Endodermal cell (in vitro differentiated cells): ENCODE measurements around the gene LIPM. TPM values are rescaled to one million over a fixed set of nuclear protein-coding genes. Genes with fewer than 3 reads are reported as not detected.

Experiments used
- DNase-seq: peaks from one replicate; pipeline ENCODE4 v3.0.0-alpha.2; 2017
- H3K27ac ChIP-seq: 2 replicates; pipeline ENCODE4 v1.5.1; 2013; ENCODE audit warnings: mild to moderate bottlenecking, low read depth, low read length, moderate library complexity
- H3K27me3 ChIP-seq: 2 replicates; pipeline ENCODE4 v1.6.1; 2013; ENCODE audit warnings: mild to moderate bottlenecking, low read length, moderate library complexity; ENCODE audit not compliant: insufficient read depth, control insufficient read depth, poor library complexity, severe bottlenecking
- H3K36me3 ChIP-seq: 2 replicates; pipeline ENCODE4 v1.7.0; 2013; ENCODE audit warnings: mild to moderate bottlenecking, low read length, moderate library complexity; ENCODE audit not compliant: control insufficient read depth, insufficient read depth
- H3K4me1 ChIP-seq: one replicate; pipeline ENCODE4 v1.7.0; 2013; ENCODE audit warnings: low read length; ENCODE audit not compliant: control insufficient read depth, insufficient read depth
- H3K4me3 ChIP-seq: 2 replicates; pipeline ENCODE4 v1.5.1; 2013; ENCODE audit warnings: mild to moderate bottlenecking, low read length, moderate library complexity
- H3K9ac ChIP-seq: 2 replicates; pipeline ENCODE4 v1.6.1; 2013; ENCODE audit warnings: mild to moderate bottlenecking, low read length, moderate library complexity; ENCODE audit not compliant: poor library complexity, severe bottlenecking; ENCODE audit errors: extremely low read depth
- H3K9me3 ChIP-seq: 2 replicates; pipeline ENCODE4 v1.6.1; 2013; ENCODE audit warnings: mild to moderate bottlenecking, low read length, moderate library complexity; ENCODE audit not compliant: control insufficient read depth
- H3K27ac Mint-ChIP-seq: 2 replicates; pipeline ENCODE4 v1.8.0; 2020; ENCODE audit warnings: mixed read lengths
- H3K27me3 Mint-ChIP-seq: 2 replicates; pipeline ENCODE4 v1.8.0; 2021; ENCODE audit warnings: mild to moderate bottlenecking, mixed read lengths; ENCODE audit not compliant: insufficient read depth
- H3K36me3 Mint-ChIP-seq: 2 replicates; pipeline ENCODE4 v1.8.0; 2020; ENCODE audit warnings: low read depth, mixed read lengths
- H3K4me1 Mint-ChIP-seq: 2 replicates; pipeline ENCODE4 v1.8.0; 2020; ENCODE audit warnings: mixed read lengths
- H3K4me3 Mint-ChIP-seq: 2 replicates; pipeline ENCODE4 v1.8.0; 2020; ENCODE audit warnings: mild to moderate bottlenecking, moderate library complexity, mixed read lengths
- H3K9me3 Mint-ChIP-seq: 2 replicates; pipeline ENCODE4 v1.8.0; 2020; ENCODE audit warnings: mild to moderate bottlenecking, mixed read lengths
- CTCF ChIP-seq: fragments of 200-600 bp; sonication (generic); conservative IDR thresholded peaks from 2 replicates; pipeline ENCODE4 v1.5.0; 2021; ENCODE audit warnings: antibody characterized with exemption, mild to moderate bottlenecking
- WGBS, 2 experiments: methylation state at CpG; one replicate each; pipeline versions ENCODE4 v1.1.5 to v1.1.7; 2013; ENCODE audit warnings: missing lambda C conversion rate in 2 of 2, mixed read lengths in 1 of 2; ENCODE audit not compliant: insufficient coverage in 1 of 2, insufficient read length in 1 of 2; 5-methylcytosine and 5-hydroxymethylcytosine counted together
- total RNA-seq, 2 donors: library from RNA; stranded (reverse); fragmentation: NEBNext Ultra II Directional in 1 of 2; extraction: Animal tissue kit (Norgen Biotek cat#: 25700) in 1 of 2; gene quantifications; 2 replicates in 1 of 2; 3 replicates in 1 of 2; pipeline ENCODE4 v1.2.1, GENCODE V29; 2021

LIPM gene
- total RNA-seq, 2 donors from 2014 or later: not detected

GRCh38 chr10:88769384-88769783 is 33.1 kb upstream of the LIPM start:
- no peak for DNase-seq
- H3K4me1 ChIP-seq: no peaks in the 10 kb centered on the region
- H3K36me3 Mint-ChIP-seq: no peaks in the 10 kb centered on the region
- peaks cover 5% of the 10 kb centered on the region for H3K9me3 Mint-ChIP-seq
- WGBS, 2 experiments: 92 to 100% methylated on average over 1 of the region's 1 CpG
- no peak overlapping the region for H3K9ac ChIP-seq
- no peaks in the 10 kb centered on the region for H3K36me3 ChIP-seq
- no peak overlapping the region for H3K27ac ChIP-seq
- peaks cover 6% of the 10 kb centered on the region for H3K27me3 Mint-ChIP-seq
- H3K4me3 Mint-ChIP-seq: no peak overlapping the region
- H3K4me3 ChIP-seq: no peak overlapping the region
- no peaks in the 10 kb centered on the region for H3K4me1 Mint-ChIP-seq
- H3K27ac Mint-ChIP-seq: no peak overlapping the region
- peaks cover 7% of the 10 kb centered on the region for H3K9me3 ChIP-seq
- peaks cover 16% of the 10 kb centered on the region for H3K27me3 ChIP-seq
- TF ChIP-seq CTCF: no peak

GRCh38 chr10:88781206-88781605 is 21.3 kb upstream of the LIPM start:
- Mint-ChIP-seq H3K27me3 (peaks cover 2% of the 10 kb centered on the region), H3K4me3 (no peak overlapping the region), H3K9me3 (no peaks in the 10 kb centered on the region), H3K4me1 (no peaks in the 10 kb centered on the region), H3K27ac (no peak overlapping the region), H3K36me3 (no peaks in the 10 kb centered on the region)
- Histone ChIP-seq H3K4me1 (no peaks in the 10 kb centered on the region), H3K27ac (no peak overlapping the region), H3K9ac (no peak overlapping the region), H3K4me3 (no peak overlapping the region), H3K36me3 (no peaks in the 10 kb centered on the region), H3K27me3 (no peaks in the 10 kb centered on the region), H3K9me3 (no peaks in the 10 kb centered on the region)
- no peak for DNase-seq
- WGBS, 2 experiments: 82 to 94% methylated on average over 2 of the region's 2 CpGs
- no peak for TF ChIP-seq CTCF

- H3K36me3 ChIP-seq: no peaks in the 10 kb centered on the region
- H3K36me3 Mint-ChIP-seq: no peaks in the 10 kb centered on the region
These were observed 20.3 kb upstream of the LIPM start for GRCh38 chr10:88782222-88782621.

More at GRCh38 chr10:88782222-88782621, 20.3 kb upstream of the LIPM start:
- no peak for TF ChIP-seq CTCF
- no CpG with 5 or more reads among the region's 3 CpGs for WGBS, 2 experiments
- Histone ChIP-seq H3K9me3 (no peaks in the 10 kb centered on the region), H3K4me3 (no peak overlapping the region), H3K27me3 (no peaks in the 10 kb centered on the region), H3K27ac (no peak overlapping the region), H3K9ac (no peak overlapping the region), H3K4me1 (no peaks in the 10 kb centered on the region)
- Mint-ChIP-seq H3K27ac (no peak overlapping the region), H3K4me1 (no peaks in the 10 kb centered on the region), H3K27me3 (no peaks in the 10 kb centered on the region), H3K9me3 (no peaks in the 10 kb centered on the region), H3K4me3 (no peak overlapping the region)
- DNase-seq: no peak
